Activated T-cell treated with anti-CD3 and anti-CD28 coated beads, Interleukin-2, amount 50 U/mL, for 4 hours (primary cell): ENCODE measurements around the gene AGXT2. TPM values are rescaled to one million over a fixed set of nuclear protein-coding genes. Genes with fewer than 3 reads are reported as not detected.

Experiments used
- ATAC-seq, 2 donors: fragments of 200-7000 bp; cut with Tn5 transposase; one replicate each; pipeline ENCODE4 v1.10.0; 2021
- DNase-seq: peaks from one replicate; pipeline ENCODE4 v3.0.0-alpha.2; 2020
- H3K27me3 Mint-ChIP-seq: one replicate; pipeline ENCODE4 v1.8.0; 2021; ENCODE audit warnings: low read depth, mixed read lengths
- H3K36me3 Mint-ChIP-seq: one replicate; pipeline ENCODE4 v1.8.0; 2022; ENCODE audit warnings: mixed read lengths; ENCODE audit not compliant: insufficient read depth
- H3K4me1 Mint-ChIP-seq: one replicate; pipeline ENCODE4 v1.8.0; 2021; ENCODE audit warnings: low read depth, mixed read lengths
- H3K4me3 Mint-ChIP-seq: one replicate; pipeline ENCODE4 v1.8.0; 2021; ENCODE audit warnings: mild to moderate bottlenecking, moderate library complexity, mixed read lengths
- H3K9me3 Mint-ChIP-seq: one replicate; pipeline ENCODE4 v1.8.0; 2021; ENCODE audit warnings: mixed read lengths
- total RNA-seq, 3 donors: library from RNA; stranded (reverse); gene quantifications; one replicate each; pipeline ENCODE4 v1.2.1, GENCODE V29; 2021

The AGXT2 gene, protein sequence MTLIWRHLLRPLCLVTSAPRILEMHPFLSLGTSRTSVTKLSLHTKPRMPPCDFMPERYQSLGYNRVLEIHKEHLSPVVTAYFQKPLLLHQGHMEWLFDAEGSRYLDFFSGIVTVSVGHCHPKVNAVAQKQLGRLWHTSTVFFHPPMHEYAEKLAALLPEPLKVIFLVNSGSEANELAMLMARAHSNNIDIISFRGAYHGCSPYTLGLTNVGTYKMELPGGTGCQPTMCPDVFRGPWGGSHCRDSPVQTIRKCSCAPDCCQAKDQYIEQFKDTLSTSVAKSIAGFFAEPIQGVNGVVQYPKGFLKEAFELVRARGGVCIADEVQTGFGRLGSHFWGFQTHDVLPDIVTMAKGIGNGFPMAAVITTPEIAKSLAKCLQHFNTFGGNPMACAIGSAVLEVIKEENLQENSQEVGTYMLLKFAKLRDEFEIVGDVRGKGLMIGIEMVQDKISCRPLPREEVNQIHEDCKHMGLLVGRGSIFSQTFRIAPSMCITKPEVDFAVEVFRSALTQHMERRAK
- total RNA-seq = not detected

DNA sequence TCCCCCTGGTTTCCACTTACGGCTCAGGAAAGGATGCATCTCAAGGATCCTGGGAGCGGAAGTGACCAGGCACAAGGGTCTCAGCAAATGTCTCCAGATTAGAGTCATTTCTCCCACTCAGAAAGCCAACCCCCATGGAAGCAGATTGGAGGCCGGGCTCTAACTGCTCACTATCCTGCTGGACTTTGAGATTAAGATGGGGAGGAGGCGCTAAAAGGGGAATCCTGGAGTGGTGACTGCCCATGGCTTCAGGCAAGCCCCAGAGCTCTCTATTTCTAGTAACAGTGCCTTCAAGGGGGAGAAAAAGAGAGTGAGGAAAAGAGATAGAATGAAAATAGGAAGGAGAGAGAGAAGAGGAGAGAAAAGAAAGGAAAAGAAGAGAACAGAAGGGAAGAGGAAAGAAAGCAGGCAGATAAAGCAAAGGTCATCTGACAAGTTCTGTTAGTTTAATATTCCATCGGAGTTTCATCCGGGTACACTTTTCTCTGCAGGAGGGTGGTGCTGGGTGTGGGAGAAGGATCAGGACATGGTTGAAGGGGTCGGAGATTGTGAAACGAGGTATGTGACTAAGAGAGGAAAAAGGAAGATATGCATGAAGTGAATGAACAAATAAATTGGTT is at the start of gene AGXT2:
Gene AGXT2 (minus strand): TSS at position 165 of the 620 bp plus-strand sequence. CDS start 57 bp downstream, at position 108.
- peaks cover 12% of the 10 kb centered on the region for H3K27me3 Mint-ChIP-seq
- no peaks in the 10 kb centered on the region for H3K9me3 Mint-ChIP-seq
- H3K4me3 Mint-ChIP-seq = no peak within 1 kb of the TSS
- DNase-seq (no peak), ATAC-seq (no peak)
- no peaks in the 10 kb centered on the region for H3K4me1 Mint-ChIP-seq
- no peaks in the 10 kb centered on the region for H3K36me3 Mint-ChIP-seq

DNA sequence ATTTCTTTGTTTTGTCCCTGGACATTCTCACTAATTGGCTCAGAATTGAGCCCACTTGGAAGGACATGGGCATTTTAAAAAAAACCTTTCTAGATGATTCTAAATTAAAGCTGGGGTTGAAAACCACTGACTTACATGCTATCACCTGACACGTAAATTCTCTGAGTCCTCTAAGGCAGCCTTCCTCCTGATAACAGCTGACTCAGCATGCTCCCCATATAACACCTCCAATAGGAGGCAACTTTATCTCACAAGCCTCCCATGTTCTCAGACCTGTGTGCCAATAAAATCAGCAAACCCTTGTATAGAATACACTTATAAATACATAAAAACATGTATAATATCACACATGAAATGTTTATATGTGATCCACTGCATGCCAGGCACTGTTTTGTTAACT is 49.2 kb upstream of the AGXT2 start:
- ATAC-seq = no peak
- Mint-ChIP-seq H3K4me3 (no peak overlapping the region), H3K4me1 (no peaks in the 10 kb centered on the region), H3K9me3 (no peaks in the 10 kb centered on the region), H3K36me3 (no peaks in the 10 kb centered on the region), H3K27me3 (peaks cover 5% of the 10 kb centered on the region)
- no peak for DNase-seq

DNA sequence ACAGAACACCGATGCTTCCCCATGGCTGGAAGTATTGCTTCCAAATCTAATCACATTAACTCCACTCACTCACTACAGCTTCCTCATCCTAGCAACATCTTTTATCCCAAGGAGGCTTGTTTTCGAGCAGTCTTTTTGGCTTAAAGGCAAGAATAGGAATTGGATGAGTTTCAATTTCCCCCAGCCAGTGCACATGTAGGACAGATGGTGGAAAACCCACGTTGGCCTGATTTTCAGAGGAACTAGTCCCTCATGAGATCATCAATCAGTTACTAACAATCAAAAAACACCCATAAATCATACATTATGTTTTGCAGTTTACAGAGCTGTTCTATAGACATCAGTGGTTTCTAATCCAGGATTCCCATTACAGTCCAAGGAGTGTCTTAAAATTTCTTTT is 48.5 kb upstream of the AGXT2 start:
- ATAC-seq = no peak
- H3K4me1 Mint-ChIP-seq = no peaks in the 10 kb centered on the region
- no peak overlapping the region for H3K4me3 Mint-ChIP-seq

DNA sequence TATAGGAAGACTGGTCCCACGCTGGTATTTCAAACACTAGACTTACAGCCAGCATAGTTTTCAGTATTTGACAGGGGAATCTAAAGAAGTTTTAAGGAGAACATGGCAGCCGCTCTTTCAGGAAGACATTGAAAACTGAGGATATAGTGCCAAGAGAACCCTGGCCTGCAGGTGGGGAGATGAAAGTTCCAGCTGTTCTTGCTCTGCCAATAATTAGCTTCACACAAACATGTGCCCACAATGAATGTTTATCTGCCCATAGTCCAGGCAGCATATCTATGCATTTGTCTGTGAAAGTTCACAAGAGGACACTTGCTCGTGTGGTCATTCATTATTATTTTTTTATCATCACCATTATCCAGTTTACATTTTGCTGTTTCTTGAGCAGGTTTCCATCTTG is 47.6 kb upstream of the AGXT2 start:
- Mint-ChIP-seq H3K9me3 (no peaks in the 10 kb centered on the region), H3K4me1 (no peaks in the 10 kb centered on the region), H3K27me3 (peaks cover 3% of the 10 kb centered on the region), H3K4me3 (no peak overlapping the region), H3K36me3 (no peaks in the 10 kb centered on the region)
- DNase-seq (no peak), ATAC-seq (no peak)

More for the DNA sequence above, 48.5 kb upstream of the AGXT2 start:
- no peak for DNase-seq
- H3K9me3 Mint-ChIP-seq = no peaks in the 10 kb centered on the region
- no peaks in the 10 kb centered on the region for H3K36me3 Mint-ChIP-seq
- peaks cover 3% of the 10 kb centered on the region for H3K27me3 Mint-ChIP-seq

DNA sequence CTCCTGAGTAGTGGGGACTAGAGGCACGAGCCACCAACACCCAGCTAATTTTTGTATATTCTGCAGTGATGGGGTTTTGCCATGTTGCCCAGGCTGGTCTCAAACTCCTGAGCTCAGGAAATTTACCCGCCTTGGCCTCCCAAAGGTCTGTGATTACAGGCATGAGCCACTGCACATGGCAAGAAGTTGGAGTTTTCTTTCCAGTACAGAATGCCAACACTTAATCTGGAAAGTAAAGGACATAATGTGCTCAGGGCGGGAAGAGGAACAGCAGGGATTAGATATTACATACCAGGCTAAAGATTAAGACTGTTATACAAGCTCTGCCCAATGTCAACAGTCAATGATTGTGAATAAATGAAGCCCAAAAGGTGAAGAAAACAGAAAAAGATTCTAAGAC is 47.2 kb upstream of the AGXT2 start:
- H3K9me3 Mint-ChIP-seq = no peaks in the 10 kb centered on the region
- ATAC-seq = no peak
- no peaks in the 10 kb centered on the region for H3K36me3 Mint-ChIP-seq
- no peaks in the 10 kb centered on the region for H3K4me1 Mint-ChIP-seq
- DNase-seq = no peak
- H3K27me3 Mint-ChIP-seq = peaks cover 3% of the 10 kb centered on the region
- H3K4me3 Mint-ChIP-seq = no peak overlapping the region

DNA sequence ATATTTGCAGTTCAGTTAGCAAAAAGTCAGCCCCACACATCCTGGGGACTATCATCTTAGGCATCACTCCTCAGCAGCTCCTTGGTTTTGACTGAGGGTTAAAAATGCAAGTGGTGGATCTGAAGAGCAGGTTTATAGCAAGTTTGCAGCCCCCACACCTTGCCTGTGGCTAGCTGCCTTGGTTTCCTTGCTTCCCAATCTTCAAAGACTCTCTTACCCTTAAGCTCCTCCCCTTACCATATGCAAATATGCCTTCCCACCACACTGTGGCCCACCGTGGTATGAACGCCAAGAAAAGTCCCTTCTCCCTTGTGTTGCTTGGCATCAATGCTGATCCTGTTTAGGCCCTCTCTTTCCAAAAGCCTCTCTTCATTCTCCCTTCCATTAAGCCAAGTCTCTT is 45.0 kb upstream of the AGXT2 start:
- H3K36me3 Mint-ChIP-seq = no peaks in the 10 kb centered on the region
- no peaks in the 10 kb centered on the region for H3K4me1 Mint-ChIP-seq
- DNase-seq (no peak), ATAC-seq (no peak)
- no peaks in the 10 kb centered on the region for H3K27me3 Mint-ChIP-seq
- H3K4me3 Mint-ChIP-seq = no peak overlapping the region
- H3K9me3 Mint-ChIP-seq = no peaks in the 10 kb centered on the region

DNA sequence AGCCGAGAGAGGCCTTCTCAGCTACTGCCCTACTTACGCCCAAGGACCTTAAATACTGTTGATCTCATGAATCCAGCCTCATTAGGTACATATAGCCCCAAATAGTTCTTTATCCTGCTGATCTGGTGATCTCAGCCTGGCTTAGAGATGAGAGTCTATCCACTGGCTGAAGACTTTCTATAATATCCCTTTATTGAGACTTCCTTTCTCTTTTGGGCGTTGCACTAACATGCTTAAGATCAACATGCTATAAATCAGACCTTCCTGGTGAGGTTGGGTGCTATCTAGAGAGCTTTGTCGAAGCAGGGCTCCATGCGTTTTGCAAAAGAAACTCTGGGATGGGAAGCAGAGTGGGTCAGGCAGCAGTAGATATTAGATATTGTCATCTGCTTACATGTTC is 44.0 kb upstream of the AGXT2 start:
- ATAC-seq = no peak
- no peaks in the 10 kb centered on the region for H3K36me3 Mint-ChIP-seq
- no peaks in the 10 kb centered on the region for H3K4me1 Mint-ChIP-seq
- no peak for DNase-seq
- no peaks in the 10 kb centered on the region for H3K27me3 Mint-ChIP-seq
- no peaks in the 10 kb centered on the region for H3K9me3 Mint-ChIP-seq
- H3K4me3 Mint-ChIP-seq = no peak overlapping the region

DNA sequence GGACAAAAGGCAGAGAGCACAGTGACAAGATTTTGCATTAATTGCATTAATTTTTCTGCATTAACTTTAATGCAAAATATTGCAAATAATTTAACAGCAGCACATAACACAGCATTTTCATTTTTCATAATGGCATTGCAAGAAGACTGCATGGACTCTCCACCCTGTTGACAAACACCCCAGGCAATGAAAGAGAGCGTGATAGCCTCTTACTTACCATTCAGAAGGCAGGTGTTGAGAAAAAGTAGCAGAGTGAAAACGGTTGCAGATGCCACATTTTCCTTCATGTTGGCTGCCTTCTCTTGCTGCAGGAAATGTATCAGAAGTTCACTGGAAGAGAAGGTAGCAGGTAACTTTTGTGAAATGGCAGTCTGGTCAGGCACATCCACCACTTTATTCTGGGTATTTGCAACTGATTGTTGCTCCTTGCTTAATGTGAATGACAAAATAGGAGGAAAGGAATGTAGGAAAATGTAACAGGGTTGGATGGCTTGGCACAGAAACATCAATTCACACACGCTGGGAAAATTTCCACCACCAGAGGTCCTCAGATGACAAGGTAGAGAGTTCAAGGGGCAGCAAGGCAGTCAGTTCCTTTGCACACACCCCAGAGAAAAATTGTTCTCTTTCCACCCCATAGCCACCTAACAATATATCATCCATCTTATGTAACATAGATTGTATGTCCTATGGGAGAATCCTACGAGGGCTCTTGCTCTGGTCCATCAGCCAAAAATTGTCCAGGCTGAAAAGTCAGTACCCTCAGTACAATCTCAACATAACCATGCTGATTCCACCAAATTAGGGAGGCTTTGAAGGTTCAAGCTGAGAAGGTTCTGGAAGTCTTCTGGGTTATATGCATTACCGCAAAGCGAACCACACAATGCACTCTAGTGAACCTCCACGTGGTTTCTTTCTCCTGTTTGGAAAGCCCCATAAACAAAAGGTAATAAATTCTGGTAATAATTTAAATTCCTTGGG is 41.9 kb upstream of the AGXT2 start:
- Mint-ChIP-seq H3K4me1 (no peaks in the 10 kb centered on the region), H3K4me3 (no peak overlapping the region), H3K9me3 (no peaks in the 10 kb centered on the region), H3K36me3 (no peaks in the 10 kb centered on the region), H3K27me3 (peaks cover 3% of the 10 kb centered on the region)
- DNase-seq (peak; percentile 41), ATAC-seq (peak in 1 of 2 donors; percentile 55)

DNA sequence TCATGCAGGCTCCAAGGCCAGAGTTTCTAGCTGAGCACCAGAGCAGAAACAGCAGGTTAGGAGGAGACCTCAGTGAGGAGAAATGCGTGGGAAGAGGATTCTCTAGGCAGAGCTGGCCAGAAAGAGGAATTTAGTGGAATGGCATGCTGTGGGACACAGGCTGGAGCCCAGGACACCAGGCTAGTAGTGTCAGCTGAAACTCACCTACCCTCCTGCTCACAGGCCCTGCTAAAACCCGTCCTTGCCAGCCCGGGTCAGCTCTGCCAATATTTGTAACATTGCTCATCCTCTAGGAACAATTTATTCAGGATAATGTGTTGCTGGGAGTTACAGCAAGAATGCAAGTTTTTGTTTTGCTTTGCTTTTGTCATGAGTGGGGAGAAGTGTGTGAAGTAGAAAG is 40.2 kb upstream of the AGXT2 start:
- DNase-seq = no peak
- no peak overlapping the region for H3K4me3 Mint-ChIP-seq

DNA sequence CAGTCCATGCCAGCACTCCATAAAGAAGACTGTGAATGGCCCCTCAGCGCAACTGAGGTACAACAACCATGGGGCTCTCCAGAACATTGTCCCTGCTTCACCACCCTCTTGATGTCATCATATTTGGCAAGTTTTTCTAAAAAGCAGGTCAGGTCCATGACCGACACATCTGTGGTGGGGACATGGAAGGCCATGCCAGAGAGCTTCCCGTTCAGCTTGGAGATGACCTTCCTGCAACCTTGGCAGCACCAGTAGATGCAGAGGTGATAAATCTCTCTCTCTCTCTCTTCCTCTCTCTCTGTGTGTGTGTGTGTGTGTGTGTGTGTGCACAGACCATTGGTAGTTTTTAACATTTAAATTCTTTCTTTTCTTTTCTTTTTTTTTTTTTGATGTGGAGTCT is 35.4 kb upstream of the AGXT2 start:
- Mint-ChIP-seq H3K4me1 (no peaks in the 10 kb centered on the region), H3K9me3 (peaks cover 3% of the 10 kb centered on the region), H3K4me3 (no peak overlapping the region), H3K27me3 (peaks cover 6% of the 10 kb centered on the region), H3K36me3 (no peaks in the 10 kb centered on the region)
- ATAC-seq = no peak
- DNase-seq = no peak

More for the DNA sequence above, 40.2 kb upstream of the AGXT2 start:
- Mint-ChIP-seq H3K27me3 (peaks cover 6% of the 10 kb centered on the region), H3K36me3 (no peaks in the 10 kb centered on the region), H3K9me3 (no peaks in the 10 kb centered on the region), H3K4me1 (no peaks in the 10 kb centered on the region)
- ATAC-seq = no peak

DNA sequence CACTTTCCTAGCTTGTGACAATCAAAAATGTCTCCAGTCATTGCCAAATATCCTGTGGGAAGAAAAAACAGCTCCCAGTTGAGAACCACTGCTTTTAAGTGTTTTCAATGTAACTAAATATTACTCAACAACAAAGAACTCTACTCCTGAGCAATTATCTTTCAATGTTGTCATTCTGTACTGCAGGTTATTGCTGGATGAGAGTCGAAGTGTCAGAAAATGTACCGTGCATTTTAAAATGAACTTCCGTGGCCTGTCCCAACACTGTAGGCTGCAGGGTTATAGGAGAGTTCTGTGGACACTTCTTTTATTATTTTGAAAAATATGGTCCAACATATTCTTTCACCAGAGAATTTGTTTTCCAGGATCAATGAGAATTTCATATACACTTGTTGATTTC is 34.8 kb upstream of the AGXT2 start:
- no peaks in the 10 kb centered on the region for H3K36me3 Mint-ChIP-seq
- ATAC-seq = no peak
- no peaks in the 10 kb centered on the region for H3K4me1 Mint-ChIP-seq
- peaks cover 6% of the 10 kb centered on the region for H3K27me3 Mint-ChIP-seq
- no peak overlapping the region for H3K4me3 Mint-ChIP-seq
- peaks cover 3% of the 10 kb centered on the region for H3K9me3 Mint-ChIP-seq
- DNase-seq = no peak

DNA sequence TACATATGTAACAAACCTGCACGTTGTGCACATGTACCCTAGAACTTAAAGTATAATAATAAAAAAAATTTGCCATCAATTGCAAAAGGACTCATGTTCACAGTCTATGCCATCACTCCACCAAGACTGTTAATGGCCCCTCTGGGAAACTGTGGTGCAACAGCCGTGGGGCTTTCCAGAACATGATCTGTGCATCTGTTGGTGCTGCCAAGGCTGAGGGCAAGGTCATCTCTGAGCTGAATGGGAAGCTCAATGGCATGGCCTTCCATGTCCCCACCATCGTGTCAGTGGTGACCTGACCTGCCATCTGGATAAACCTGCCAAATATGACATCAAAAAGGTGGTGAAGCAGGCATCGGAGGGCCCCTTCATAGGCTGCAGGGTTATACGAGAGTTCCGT is 33.4 kb upstream of the AGXT2 start:
- no peaks in the 10 kb centered on the region for H3K36me3 Mint-ChIP-seq
- no peak for ATAC-seq
- H3K27me3 Mint-ChIP-seq = peaks cover 10% of the 10 kb centered on the region
- H3K4me1 Mint-ChIP-seq = no peaks in the 10 kb centered on the region
- H3K4me3 Mint-ChIP-seq = no peak overlapping the region
- H3K9me3 Mint-ChIP-seq = peaks cover 3% of the 10 kb centered on the region
- no peak for DNase-seq

DNA sequence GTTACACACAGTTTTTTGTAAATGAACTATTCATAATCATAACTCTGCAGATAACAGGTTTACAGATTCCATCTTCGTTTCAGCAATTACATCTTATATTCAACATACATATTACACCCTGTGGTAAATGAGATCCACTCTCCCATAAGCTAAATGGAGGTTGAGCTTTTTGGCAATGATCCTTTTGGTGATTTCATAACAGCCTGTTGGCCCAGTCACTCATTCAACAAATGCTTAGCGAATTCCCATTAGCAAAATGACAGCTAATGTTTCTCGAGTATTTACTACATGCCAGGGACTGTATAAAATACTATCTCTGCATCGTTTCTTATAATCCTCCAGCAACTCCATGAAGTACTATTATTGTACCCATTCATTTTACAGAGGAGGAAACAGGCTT is 25.4 kb upstream of the AGXT2 start:
- Mint-ChIP-seq H3K4me3 (no peak overlapping the region), H3K27me3 (peaks cover 20% of the 10 kb centered on the region), H3K9me3 (no peaks in the 10 kb centered on the region), H3K36me3 (no peaks in the 10 kb centered on the region), H3K4me1 (no peaks in the 10 kb centered on the region)
- ATAC-seq (no peak), DNase-seq (no peak)

DNA sequence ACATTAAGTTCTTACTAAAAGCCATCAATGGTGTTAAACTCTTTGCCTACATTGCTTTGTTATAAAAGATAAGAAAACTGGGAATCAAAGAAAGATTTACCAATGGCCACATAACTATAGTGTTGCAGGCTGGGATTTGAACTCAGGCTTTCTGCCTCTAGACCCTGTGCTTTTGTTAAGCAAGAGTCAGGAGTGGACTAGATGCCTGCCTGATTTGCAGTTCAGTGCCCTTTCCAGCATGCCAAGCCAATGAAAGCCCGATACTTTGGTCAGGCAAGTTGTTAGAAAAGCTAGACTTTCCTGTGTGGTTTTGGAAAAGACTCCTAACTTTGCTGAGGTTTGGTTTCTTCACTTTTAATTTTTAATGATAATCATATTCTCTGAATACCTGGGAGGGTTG is 21.4 kb upstream of the AGXT2 start:
- DNase-seq (no peak), ATAC-seq (no peak)
- no peaks in the 10 kb centered on the region for H3K4me1 Mint-ChIP-seq
- H3K4me3 Mint-ChIP-seq = no peak overlapping the region
- H3K36me3 Mint-ChIP-seq = no peaks in the 10 kb centered on the region
- H3K27me3 Mint-ChIP-seq = peaks cover 22% of the 10 kb centered on the region
- H3K9me3 Mint-ChIP-seq = no peaks in the 10 kb centered on the region
